ENCODE measurements around the gene USP3. TPM values are rescaled to one million over a fixed set of nuclear protein-coding genes. Genes with fewer than 3 reads are reported as not detected.

Gene USP3
- total RNA-seq, 1 donor from 2014 or later: 46.3 TPM

- no peak for DNase-seq (ENCODE audit: low read depth)
- no peaks in the 10 kb centered on the region for H3K36me3 ChIP-seq (ENCODE audit: control insufficient read depth, insufficient read depth, low read length)
- no peak for TF ChIP-seq CTCF (IDR thresholded peaks at IDR 0.05; ENCODE audit: insufficient read depth, low read length, poor library complexity, severe bottlenecking)
- H3K27me3 ChIP-seq (ENCODE audit: control insufficient read depth, insufficient read depth, low read length): no peaks in the 10 kb centered on the region
- H3K4me3 ChIP-seq (ENCODE audit: low read depth, low read length): no peak overlapping the region
Observed at GRCh38 chr15:63545520-63545919, 41.1 kb downstream of the USP3 start.

GRCh38 chr15:63551400-63551799, 47.0 kb downstream of the USP3 start:
- no peak for TF ChIP-seq CTCF (IDR thresholded peaks at IDR 0.05; ENCODE audit: insufficient read depth, low read length, poor library complexity, severe bottlenecking)
- no peak for DNase-seq (ENCODE audit: low read depth)
- Histone ChIP-seq H3K27me3 (ENCODE audit: control insufficient read depth, insufficient read depth, low read length) (no peaks in the 10 kb centered on the region), H3K36me3 (ENCODE audit: control insufficient read depth, insufficient read depth, low read length) (peaks cover 2% of the 10 kb centered on the region), H3K4me3 (ENCODE audit: low read depth, low read length) (no peak overlapping the region)

- TF ChIP-seq CTCF (IDR thresholded peaks at IDR 0.05; ENCODE audit: insufficient read depth, low read length, poor library complexity, severe bottlenecking): no peak
- H3K36me3 ChIP-seq (ENCODE audit: control insufficient read depth, insufficient read depth, low read length): peaks cover 4% of the 10 kb centered on the region
- H3K4me3 ChIP-seq (ENCODE audit: low read depth, low read length): no peak overlapping the region
- peak; percentile 95 for DNase-seq (ENCODE audit: low read depth)
- H3K27me3 ChIP-seq (ENCODE audit: control insufficient read depth, insufficient read depth, low read length): no peaks in the 10 kb centered on the region
Observed at GRCh38 chr15:63553388-63553791, 49.0 kb downstream of the USP3 start.

- Histone ChIP-seq H3K4me3 (ENCODE audit: low read depth, low read length) (no peak overlapping the region), H3K36me3 (ENCODE audit: control insufficient read depth, insufficient read depth, low read length) (peaks cover 4% of the 10 kb centered on the region), H3K27me3 (ENCODE audit: control insufficient read depth, insufficient read depth, low read length) (no peaks in the 10 kb centered on the region)
- DNase-seq (ENCODE audit: low read depth): no peak
- TF ChIP-seq CTCF (IDR thresholded peaks at IDR 0.05; ENCODE audit: insufficient read depth, low read length, poor library complexity, severe bottlenecking): no peak
Observed at GRCh38 chr15:63554337-63554927, 50.0 kb downstream of the USP3 start.

- no peak for TF ChIP-seq CTCF (IDR thresholded peaks at IDR 0.05; ENCODE audit: insufficient read depth, low read length, poor library complexity, severe bottlenecking)
- Histone ChIP-seq H3K4me3 (ENCODE audit: low read depth, low read length) (no peak overlapping the region), H3K27me3 (ENCODE audit: control insufficient read depth, insufficient read depth, low read length) (no peaks in the 10 kb centered on the region), H3K36me3 (ENCODE audit: control insufficient read depth, insufficient read depth, low read length) (peaks cover 4% of the 10 kb centered on the region)
- no peak for DNase-seq (ENCODE audit: low read depth)
Observed at GRCh38 chr15:63555507-63555906, 51.1 kb downstream of the USP3 start.

- H3K4me3 ChIP-seq (ENCODE audit: low read depth, low read length): no peak overlapping the region
- no peak for DNase-seq (ENCODE audit: low read depth)
- no peaks in the 10 kb centered on the region for H3K27me3 ChIP-seq (ENCODE audit: control insufficient read depth, insufficient read depth, low read length)
- H3K36me3 ChIP-seq (ENCODE audit: control insufficient read depth, insufficient read depth, low read length): peaks cover 4% of the 10 kb centered on the region
- TF ChIP-seq CTCF (IDR thresholded peaks at IDR 0.05; ENCODE audit: insufficient read depth, low read length, poor library complexity, severe bottlenecking): no peak
Observed at GRCh38 chr15:63556246-63556645, 51.9 kb downstream of the USP3 start.
